Activated CD4-positive, alpha-beta memory T cell treated with anti-CD3 and anti-CD28 coated beads for 36 hours (primary cell): ENCODE measurements around the gene CCDC13. TPM values are rescaled to one million over a fixed set of nuclear protein-coding genes. Genes with fewer than 3 reads are reported as not detected.

Experiments used
- CTCF ChIA-PET: fragments of 350-600 bp; sonication (Branson Sonifier 250); formaldehyde crosslinking; loops from one replicate; lab custom pipeline; 2021; ENCODE audit warnings: antibody characterized with exemption, inconsistent platforms; lab: Charles Lee
- POLR2A ChIA-PET: fragments of 350-600 bp; sonication (Branson Sonifier 250); formaldehyde crosslinking; loops from one replicate; lab custom pipeline; 2021; ENCODE audit warnings: antibody characterized with exemption; lab: Charles Lee
- DNase-seq: peaks from one replicate; pipeline ENCODE4 v3.0.0-alpha.2; 2020
- H3K27ac Mint-ChIP-seq: one replicate; pipeline ENCODE4 v1.8.0; 2021; ENCODE audit warnings: mixed read lengths
- H3K27me3 Mint-ChIP-seq: one replicate; pipeline ENCODE4 v1.8.0; 2021; ENCODE audit warnings: mixed read lengths
- H3K36me3 Mint-ChIP-seq: one replicate; pipeline ENCODE4 v1.8.0; 2021; ENCODE audit warnings: mixed read lengths
- H3K4me1 Mint-ChIP-seq: one replicate; pipeline ENCODE4 v1.8.0; 2021; ENCODE audit warnings: low read depth, mixed read lengths
- H3K4me3 Mint-ChIP-seq: one replicate; pipeline ENCODE4 v1.8.0; 2021; ENCODE audit warnings: mild to moderate bottlenecking, mixed read lengths
- H3K9me3 Mint-ChIP-seq: one replicate; pipeline ENCODE4 v1.8.0; 2021; ENCODE audit warnings: mixed read lengths
- intact Hi-C: fragments of 100-400 bp; cut with micrococcal nuclease; formaldehyde crosslinking; loops from one replicate; pipeline ENCODE4 v1.15.1; 2023
- total RNA-seq, 2 experiments: library from RNA; stranded (reverse); gene quantifications; one replicate each; pipeline ENCODE4 v1.2.3, GENCODE V29; 2021

CCDC13 gene
- total RNA-seq, 2 experiments from 2014 or later, result 0.76 TPM; not detected in 1

DNA sequence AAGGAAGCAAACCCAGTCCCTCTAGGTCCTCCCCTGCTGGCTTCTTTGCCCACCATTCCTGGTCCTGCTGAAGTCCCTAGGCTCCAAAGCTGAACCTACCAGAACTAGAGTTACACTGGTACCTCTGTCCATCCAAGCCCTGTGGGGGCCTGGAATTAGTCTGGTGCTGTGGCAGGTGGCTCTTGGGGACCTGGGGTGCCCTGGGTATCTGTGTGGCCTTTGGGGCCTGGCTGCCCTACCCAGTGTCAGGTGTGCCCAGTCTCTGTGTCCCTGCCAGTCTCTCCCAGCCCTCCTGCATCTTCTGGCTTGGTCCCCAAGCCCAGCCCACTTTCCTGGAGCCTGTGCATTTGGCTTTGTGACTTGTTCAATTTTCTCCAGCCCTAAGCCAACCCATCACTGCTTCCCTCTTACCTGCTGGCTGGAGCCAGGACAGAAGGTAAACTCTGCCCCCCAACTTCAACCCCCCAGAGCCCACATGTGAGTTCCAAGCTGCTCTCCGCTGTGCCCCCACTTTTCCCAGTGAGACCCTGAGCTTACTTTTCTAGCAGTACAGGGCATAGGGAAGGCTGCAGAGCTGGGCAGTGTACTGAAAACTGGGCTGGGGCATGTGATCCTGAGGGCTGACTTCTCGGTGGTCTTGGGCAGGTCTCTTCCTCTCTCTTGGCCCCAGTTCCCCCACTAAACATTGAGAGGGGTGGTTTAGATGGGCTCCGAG lies 42.2 kb downstream of the CCDC13 start:
- intact Hi-C loops, result no loop called here
- no peaks in the 10 kb centered on the region for H3K36me3 Mint-ChIP-seq
- POLR2A ChIA-PET, result no interaction called here
- CTCF ChIA-PET, result no interaction called here
- no peak overlapping the region for H3K27ac Mint-ChIP-seq
- no peak for DNase-seq
- H3K4me3 Mint-ChIP-seq, result no peak overlapping the region
- H3K9me3 Mint-ChIP-seq, result no peaks in the 10 kb centered on the region
- no peaks in the 10 kb centered on the region for H3K27me3 Mint-ChIP-seq
- H3K4me1 Mint-ChIP-seq, result no peaks in the 10 kb centered on the region

DNA sequence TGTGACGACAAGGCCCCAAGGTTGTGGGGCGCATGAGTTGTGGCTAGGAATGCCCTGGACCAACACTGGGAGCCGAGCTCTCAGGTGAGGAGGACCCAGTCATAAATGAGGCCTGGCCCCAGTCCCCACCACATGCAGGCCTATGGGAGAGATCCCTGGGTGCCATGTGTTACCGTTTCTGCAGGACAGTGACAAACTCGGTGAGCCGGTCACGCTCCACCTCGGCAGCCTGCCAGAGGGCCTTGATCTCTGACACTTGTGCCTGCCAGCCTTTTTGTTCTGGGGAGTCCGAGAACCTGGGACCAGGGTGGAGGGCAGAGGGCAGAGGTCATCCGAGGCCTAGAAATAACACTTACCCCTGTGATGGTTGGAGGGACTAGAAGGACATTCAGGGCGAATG lies 42.8 kb downstream of the CCDC13 start:
- Mint-ChIP-seq H3K27ac (no peak overlapping the region), H3K27me3 (no peaks in the 10 kb centered on the region), H3K4me1 (no peaks in the 10 kb centered on the region), H3K9me3 (no peaks in the 10 kb centered on the region), H3K4me3 (no peak overlapping the region), H3K36me3 (no peaks in the 10 kb centered on the region)
- no peak for DNase-seq
- CTCF ChIA-PET, result no interaction called here
- intact Hi-C loops, result no loop called here
- POLR2A ChIA-PET, result no interaction called here

DNA sequence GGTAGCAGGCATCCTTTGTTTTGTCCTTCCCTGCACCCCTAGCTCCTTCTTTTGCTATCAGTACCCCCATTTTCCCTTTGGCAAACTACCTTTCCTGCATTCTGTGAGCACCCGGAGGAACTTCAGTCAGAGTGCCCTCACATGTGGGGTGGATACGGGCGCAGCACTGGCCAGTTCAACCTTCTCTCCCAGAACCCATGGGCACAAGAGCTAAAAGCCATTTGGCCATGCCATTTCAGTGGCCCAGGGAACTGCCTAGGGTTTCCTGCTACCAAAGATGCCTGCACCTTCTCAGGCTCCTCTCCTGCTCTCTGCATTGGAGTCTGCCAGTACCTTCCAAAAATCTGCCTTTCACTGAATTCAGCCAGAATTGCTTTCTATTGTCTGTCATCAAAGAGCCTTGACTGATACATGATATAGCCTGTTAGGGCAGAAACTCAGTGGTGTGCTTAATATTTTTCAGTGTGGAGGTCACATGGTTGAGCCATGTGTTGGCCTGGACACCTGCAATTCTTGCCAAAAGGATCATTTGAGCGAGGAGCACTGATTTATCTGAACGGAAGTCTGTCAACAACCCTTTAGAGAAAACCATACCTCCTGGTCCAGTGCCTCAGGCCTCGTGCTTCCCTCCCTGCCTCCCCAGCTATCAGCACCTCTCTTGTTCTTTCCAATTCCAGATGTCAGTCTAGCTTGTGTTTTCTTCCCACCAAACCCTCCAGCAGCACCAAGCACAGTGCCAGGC lies 43.5 kb downstream of the CCDC13 start:
- intact Hi-C loops, result no loop called here

GRCh38 chr3:42728668-42729364 lies 44.2 kb downstream of the CCDC13 start:
- ChIA-PET CTCF (interaction anchor here (0.7 kb wide), 1 partner anchor 17 kb away, joined by 4 read pairs; no protein-coding TSS in a partner anchor), POLR2A (no interaction called here)
- Mint-ChIP-seq H3K4me1 (no peaks in the 10 kb centered on the region), H3K9me3 (no peaks in the 10 kb centered on the region), H3K4me3 (no peak overlapping the region), H3K27ac (no peak overlapping the region), H3K27me3 (no peaks in the 10 kb centered on the region), H3K36me3 (no peaks in the 10 kb centered on the region)
- intact Hi-C loops, result no loop called here
- no peak for DNase-seq

More for the DNA sequence above, 43.5 kb downstream of the CCDC13 start:
- Mint-ChIP-seq H3K4me1 (no peaks in the 10 kb centered on the region), H3K4me3 (no peak overlapping the region), H3K36me3 (no peaks in the 10 kb centered on the region), H3K9me3 (no peaks in the 10 kb centered on the region), H3K27ac (no peak overlapping the region), H3K27me3 (no peaks in the 10 kb centered on the region)
- ChIA-PET POLR2A (no interaction called here), CTCF (no interaction called here)
- no peak for DNase-seq

GRCh38 chr3:42728056-42728455 lies 45.0 kb downstream of the CCDC13 start:
- POLR2A ChIA-PET, result no interaction called here
- no peaks in the 10 kb centered on the region for H3K4me1 Mint-ChIP-seq
- H3K27ac Mint-ChIP-seq, result no peak overlapping the region
- no peaks in the 10 kb centered on the region for H3K9me3 Mint-ChIP-seq
- DNase-seq, result no peak
- H3K27me3 Mint-ChIP-seq, result no peaks in the 10 kb centered on the region
- intact Hi-C loops, result no loop called here
- no peak overlapping the region for H3K4me3 Mint-ChIP-seq
- H3K36me3 Mint-ChIP-seq, result no peaks in the 10 kb centered on the region
- CTCF ChIA-PET, result no interaction called here

DNA sequence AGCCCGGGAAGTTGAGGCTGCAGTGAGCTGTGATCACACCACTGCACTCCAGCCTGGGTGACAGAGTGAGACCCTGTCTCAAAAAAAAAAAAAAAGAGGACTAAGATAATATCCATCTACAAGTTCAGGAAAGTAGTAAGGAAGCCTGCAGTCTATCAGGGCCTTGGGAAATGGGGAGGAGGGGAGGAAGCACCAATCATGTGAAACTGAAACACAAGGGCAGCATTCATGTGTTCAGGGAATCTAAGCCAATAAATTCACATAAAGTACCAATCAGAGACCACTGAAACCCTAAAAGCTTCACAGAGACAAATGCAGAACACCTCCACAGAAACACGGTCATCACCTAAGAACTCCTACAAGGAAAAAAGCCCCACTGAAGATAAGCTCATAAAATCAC lies 47.6 kb downstream of the CCDC13 start:
- CTCF ChIA-PET, result no interaction called here
- POLR2A ChIA-PET, result no interaction called here
- no peak overlapping the region for H3K27ac Mint-ChIP-seq
- H3K4me1 Mint-ChIP-seq, result no peaks in the 10 kb centered on the region
- H3K36me3 Mint-ChIP-seq, result no peaks in the 10 kb centered on the region
- intact Hi-C loops, result no loop called here
- no peak overlapping the region for H3K4me3 Mint-ChIP-seq
- DNase-seq, result no peak
- no peaks in the 10 kb centered on the region for H3K27me3 Mint-ChIP-seq
- no peaks in the 10 kb centered on the region for H3K9me3 Mint-ChIP-seq

- CTCF ChIA-PET, result no interaction called here
These were observed 49.8 kb downstream of the CCDC13 start for GRCh38 chr3:42723219-42723618.

More at GRCh38 chr3:42723219-42723618, 49.8 kb downstream of the CCDC13 start:
- no peak for DNase-seq
- intact Hi-C loops, result no loop called here
- no peaks in the 10 kb centered on the region for H3K9me3 Mint-ChIP-seq
- no peak overlapping the region for H3K27ac Mint-ChIP-seq
- H3K27me3 Mint-ChIP-seq, result peaks cover 1% of the 10 kb centered on the region
- no peaks in the 10 kb centered on the region for H3K36me3 Mint-ChIP-seq
- no peak overlapping the region for H3K4me3 Mint-ChIP-seq
- POLR2A ChIA-PET, result no interaction called here
- H3K4me1 Mint-ChIP-seq, result no peaks in the 10 kb centered on the region

Other genes with a start within 250 kb of the CCDC13 start
- 10 to 100 TPM; 47.0 to 49.2 TPM for gene SEC22C, start 191.3 kb downstream of the CCDC13 start, total RNA-seq
- gene SS18L2, start 182.4 kb downstream of the CCDC13 start, total RNA-seq, result 10 to 100 TPM; 58.0 to 59.3 TPM
- gene NKTR, start 172.6 kb downstream of the CCDC13 start, total RNA-seq, result 10 to 100 TPM; 65.9 to 73.9 TPM
- 1 to 10 TPM; 1.0 to 1.1 TPM for gene ZBTB47, start 119.6 kb downstream of the CCDC13 start, total RNA-seq
- not detected for gene KLHL40, start 87.7 kb downstream of the CCDC13 start, total RNA-seq
- not detected for gene HHATL, start 70.5 kb downstream of the CCDC13 start, total RNA-seq
- gene HIGD1A, start 31.2 kb upstream of the CCDC13 start, total RNA-seq, result 10 to 100 TPM; 63.7 to 68.4 TPM
- under 1 TPM; 0.44 to 0.74 TPM for gene ACKR2, start 36.2 kb upstream of the CCDC13 start, total RNA-seq
- not detected for gene CYP8B1, start 102.6 kb upstream of the CCDC13 start, total RNA-seq
- gene ZNF662, start 132.9 kb upstream of the CCDC13 start, total RNA-seq, result under 1 TPM; 0.39 to 0.64 TPM
- gene GASK1A, start 206.1 kb upstream of the CCDC13 start, total RNA-seq, result not detected